ENCODE measurements around the gene U2SURP.

- TF ChIP-seq CTCF (IDR thresholded peaks at IDR 0.05), result no peak
- TF ChIP-seq POLR2A (IDR thresholded peaks at IDR 0.05), result no peak
These were observed 3.5 kb downstream of the U2SURP start for GRCh38 chr3:143004823-143005222.

Data from upper lobe of left lung (tissue), 4 donors.